Erythroblast (primary cell): ENCODE results near the gene KCND3.

Source experiments
- GATA1 ChIP-seq: IDR thresholded peaks from 2 replicates; pipeline ENCODE4 v1.6.1; 2011; ENCODE audit warnings: low read depth, mild to moderate bottlenecking, control low read depth, low read length, moderate library complexity
- POLR2A ChIP-seq: IDR thresholded peaks from 2 replicates; pipeline ENCODE4 v1.6.1; 2011; ENCODE audit warnings: mild to moderate bottlenecking, low read length

DNA sequence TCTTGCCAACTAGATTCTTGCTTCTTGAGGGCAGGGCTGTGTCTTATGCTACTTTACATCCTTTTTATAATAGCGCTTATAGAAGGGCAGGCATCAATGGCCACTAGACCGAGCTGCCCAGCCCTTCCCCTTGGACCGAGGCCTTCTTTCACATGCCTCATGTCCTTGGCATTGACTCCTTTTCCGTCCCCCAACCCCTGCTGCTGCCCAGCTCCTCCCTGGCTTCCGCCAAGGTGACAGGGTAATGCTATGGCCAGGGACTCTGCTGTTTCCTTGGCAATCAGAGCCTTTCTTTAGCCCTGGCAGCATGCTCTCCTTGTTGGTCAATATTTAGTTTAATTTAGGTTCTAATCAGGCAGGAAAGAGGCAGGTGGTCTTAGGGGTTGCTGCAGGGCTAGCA is 185.5 kb downstream of the KCND3 start:
- TF ChIP-seq POLR2A (no peak), GATA1 (no peak)
